Pancreas (tissue), 10 donors: Measurements from ENCODE around the gene INSRR. TPM values are rescaled to one million over a fixed set of nuclear protein-coding genes. Genes with fewer than 3 reads are reported as not detected.

ENCODE experiments used
- ATAC-seq, 4 donors: fragments of 200-7000 bp; cut with Tn5 transposase; one replicate each; pipeline versions ENCODE4 v1.8.0 to v1.9.1; 2020; ENCODE audit warnings: mild to moderate bottlenecking in 4 of 4, moderate library complexity in 4 of 4
- DNase-seq, 6 donors: peaks; one replicate each; pipeline ENCODE4 v3.0.0-alpha.2; 2020
- FAIRE-seq: peaks from 2 replicates; lab custom pipeline; 2012; peaks lifted over from hg19 to GRCh38; lab: Jason Lieb, UNC
- H3K27ac ChIP-seq, 4 donors: fragments of 200-600 bp; sonication (generic); 1 replicate in 3 of 4; 2 replicates in 1 of 4; pipeline versions ENCODE4 v1.5.0 to v1.8.0; 2020
- H3K27me3 ChIP-seq, 4 donors: fragments of 200-600 bp; one replicate each; pipeline ENCODE4 v1.8.0; 2021
- H3K36me3 ChIP-seq, 3 donors: fragments of 200-600 bp; sonication (generic) in 1 of 3; one replicate each; pipeline versions ENCODE4 v1.5.0 to v1.8.0; 2020 to 2021
- H3K4me1 ChIP-seq, 3 donors: fragments of 200-600 bp; one replicate each; pipeline ENCODE4 v1.8.0; 2021
- H3K4me3 ChIP-seq, 4 donors: fragments of 200-600 bp; sonication (generic) in 2 of 4; one replicate each; pipeline versions ENCODE4 v1.5.0 to v1.8.0; 2020 to 2021
- H3K9me3 ChIP-seq, 4 donors: fragments of 200-600 bp; one replicate each; pipeline ENCODE4 v1.8.0; 2021
- WGBS, 2 donors: extraction: QIAGEN DNeasy Blood & Tissue Kit; methylation state at CpG; one replicate each; pipeline ENCODE4 v1.1.7; 2013; 5-methylcytosine and 5-hydroxymethylcytosine counted together
- intact Hi-C, 3 donors: fragments of 100-400 bp; cut with DNase I; formaldehyde crosslinking; loops; one replicate each; pipeline versions ENCODE4 v1.11.1 to v1.14.2; 2022
- polyA plus RNA-seq, 2 donors: library from polyadenylated mRNA; stranded (reverse); fragments of 200-250 nt; gene quantifications; one replicate each; pipeline ENCODE4 v1.2.3, GENCODE V29; 2013
- total RNA-seq, 6 donors: library from RNA; stranded (reverse); fragmentation: NEBNext Ultra II Directional in 4 of 6; extraction: Animal tissue kit (Norgen Biotek cat#: 25700) in 4 of 6; gene quantifications; one replicate each; pipeline versions ENCODE4 v1.2.1 to v1.2.4, GENCODE V29; 2021 to 2023
- TF ChIP-seq, protein P1 (sequence below), 4 donors: fragments of 200-600 bp; sonication (generic) in 3 of 4; IDR thresholded peaks; one replicate each; pipeline versions ENCODE4 v1.5.0 to v1.8.0; 2021; ENCODE audit warnings: antibody characterized with exemption in 4 of 4
- donor health status: healthy with polysubstance abuse.
- donor health status: DM: no; HTN: no; CAD: no; lungs with moderate emphysema.
- donor health status: DM: no; HTN: no; CAD: no.
- donor health status: control.
- donor health status: control.
- donor health status: Bipolar disorder and iron deficiency.
- donor health status: DM: yes; HTN: yes; CAD: no.
- donor health status: DM: no; HTN: no; CAD: no.
- donor health status: DM: no; HTN: no; CAD: no.
- donor health status: DM: yes; HTN: yes; CAD: no.

The INSRR gene
- total and polyA plus RNA-seq, 8 donors = 0.03 to 0.99 (median 0.18) TPM

GRCh38 chr1:156813298-156813697 is 45.6 kb downstream of the INSRR start:
- ATAC-seq (no peak), DNase-seq (no peak), FAIRE-seq (no peak)
- no peaks in the 10 kb centered on the region for H3K9me3 ChIP-seq
- intact Hi-C loops = no loop called here
- H3K27me3 ChIP-seq = no peaks in the 10 kb centered on the region
- no peak overlapping the region for H3K27ac ChIP-seq
- TF ChIP-seq, protein P1, sequence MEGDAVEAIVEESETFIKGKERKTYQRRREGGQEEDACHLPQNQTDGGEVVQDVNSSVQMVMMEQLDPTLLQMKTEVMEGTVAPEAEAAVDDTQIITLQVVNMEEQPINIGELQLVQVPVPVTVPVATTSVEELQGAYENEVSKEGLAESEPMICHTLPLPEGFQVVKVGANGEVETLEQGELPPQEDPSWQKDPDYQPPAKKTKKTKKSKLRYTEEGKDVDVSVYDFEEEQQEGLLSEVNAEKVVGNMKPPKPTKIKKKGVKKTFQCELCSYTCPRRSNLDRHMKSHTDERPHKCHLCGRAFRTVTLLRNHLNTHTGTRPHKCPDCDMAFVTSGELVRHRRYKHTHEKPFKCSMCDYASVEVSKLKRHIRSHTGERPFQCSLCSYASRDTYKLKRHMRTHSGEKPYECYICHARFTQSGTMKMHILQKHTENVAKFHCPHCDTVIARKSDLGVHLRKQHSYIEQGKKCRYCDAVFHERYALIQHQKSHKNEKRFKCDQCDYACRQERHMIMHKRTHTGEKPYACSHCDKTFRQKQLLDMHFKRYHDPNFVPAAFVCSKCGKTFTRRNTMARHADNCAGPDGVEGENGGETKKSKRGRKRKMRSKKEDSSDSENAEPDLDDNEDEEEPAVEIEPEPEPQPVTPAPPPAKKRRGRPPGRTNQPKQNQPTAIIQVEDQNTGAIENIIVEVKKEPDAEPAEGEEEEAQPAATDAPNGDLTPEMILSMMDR (IDR thresholded peaks at IDR 0.05) = no peak
- H3K4me1 ChIP-seq = peaks cover 0 to 6% (median 3%) of the 10 kb centered on the region in 3 donors
- H3K4me3 ChIP-seq = peak overlapping the region in 3 of 4 donors; percentile 26 to 42 (median 33)
- WGBS, 2 donors = 46 to 64% methylated on average over 10 of the region's 10 CpGs
- H3K36me3 ChIP-seq = no peaks in the 10 kb centered on the region

DNA sequence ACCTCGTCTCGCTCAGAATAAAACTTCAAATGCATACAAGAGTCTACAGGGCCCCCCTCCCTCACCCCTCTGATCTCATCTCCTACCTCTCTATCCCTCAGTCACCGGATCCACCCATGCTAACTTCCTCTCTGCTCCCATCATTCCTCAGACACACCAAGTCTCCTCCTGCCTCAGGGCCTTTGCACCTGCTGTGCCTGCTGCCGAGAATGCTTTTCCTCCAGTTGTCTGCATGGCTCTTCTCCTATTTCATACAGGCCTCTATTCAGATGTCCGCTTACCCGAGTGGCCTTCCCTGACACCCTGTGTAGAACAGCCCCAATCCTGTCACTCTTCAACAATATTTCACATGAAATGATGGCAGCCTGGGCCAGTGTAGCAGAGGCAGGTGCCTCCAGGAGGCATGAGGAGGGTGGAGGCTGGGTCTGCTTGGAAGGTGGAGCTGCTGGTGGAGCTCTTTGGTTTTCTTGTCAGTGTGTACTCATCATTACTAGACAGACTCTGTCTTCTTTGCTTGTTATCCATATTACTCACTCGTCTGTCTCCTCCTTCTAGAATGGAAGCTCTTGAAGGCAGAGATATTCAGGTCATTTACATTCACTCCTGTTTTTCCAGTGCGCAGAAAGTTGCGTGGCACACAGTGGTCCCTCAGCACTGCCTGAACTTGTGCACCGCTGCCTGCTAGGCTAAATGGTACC is 46.5 kb downstream of the INSRR start:
- WGBS, 2 donors = 94 to 98% methylated on average over 10 of the region's 10 CpGs
- no peak for ATAC-seq
- Histone ChIP-seq H3K9me3 (no peaks in the 10 kb centered on the region), H3K4me3 (no peak overlapping the region), H3K27ac (no peak overlapping the region), H3K36me3 (no peaks in the 10 kb centered on the region), H3K27me3 (no peaks in the 10 kb centered on the region), H3K4me1 (peaks cover 0 to 6% (median 3%) of the 10 kb centered on the region in 3 donors)
- FAIRE-seq = no peak
- TF ChIP-seq, protein P1 (IDR thresholded peaks at IDR 0.05) = no peak
- no peak for DNase-seq
- intact Hi-C loops = no loop called here

GRCh38 chr1:156811168-156811567 is 47.7 kb downstream of the INSRR start:
- no peak for ATAC-seq
- H3K9me3 ChIP-seq = no peaks in the 10 kb centered on the region
- no peak for DNase-seq
- peaks cover 0 to 6% (median 3%) of the 10 kb centered on the region in 3 donors for H3K4me1 ChIP-seq
- H3K27ac ChIP-seq = no peak overlapping the region
- no peaks in the 10 kb centered on the region for H3K36me3 ChIP-seq
- H3K27me3 ChIP-seq = no peaks in the 10 kb centered on the region
- intact Hi-C loops = no loop called here
- WGBS, 2 donors = 61 to 62% methylated on average over 4 of the region's 4 CpGs
- TF ChIP-seq, protein P1 (IDR thresholded peaks at IDR 0.05) = no peak
- no peak for FAIRE-seq
- H3K4me3 ChIP-seq = no peak overlapping the region

GRCh38 chr1:156809711-156810366 is 49.1 kb downstream of the INSRR start:
- Histone ChIP-seq H3K27me3 (no peaks in the 10 kb centered on the region), H3K36me3 (no peaks in the 10 kb centered on the region), H3K4me3 (no peak overlapping the region), H3K9me3 (no peaks in the 10 kb centered on the region), H3K27ac (no peak overlapping the region), H3K4me1 (peaks cover 0 to 6% (median 3%) of the 10 kb centered on the region in 3 donors)
- no peak for DNase-seq
- TF ChIP-seq, protein P1 (IDR thresholded peaks at IDR 0.05) = no peak
- ATAC-seq = no peak
- no peak for FAIRE-seq
- 86 to 89% methylated on average over 7 of the region's 7 CpGs for WGBS, 2 donors
- intact Hi-C loops = no loop called here

GRCh38 chr1:156809281-156809680 is 49.6 kb downstream of the INSRR start:
- H3K9me3 ChIP-seq = no peaks in the 10 kb centered on the region
- no peak overlapping the region for H3K27ac ChIP-seq
- intact Hi-C loops = no loop called here
- TF ChIP-seq, protein P1 (IDR thresholded peaks at IDR 0.05) = no peak
- ATAC-seq (no peak), DNase-seq (no peak), FAIRE-seq (no peak)
- no peaks in the 10 kb centered on the region for H3K27me3 ChIP-seq
- 93% methylated on average over 10 of the region's 10 CpGs for WGBS, 2 donors
- peaks cover 0 to 6% (median 3%) of the 10 kb centered on the region in 3 donors for H3K4me1 ChIP-seq
- H3K36me3 ChIP-seq = no peaks in the 10 kb centered on the region
- H3K4me3 ChIP-seq = no peak overlapping the region
